ENCODE data around the gene P2RY12.
"Not testable (repeated sequence)": the region's sequence is repeated elsewhere in the genome, so short reads cannot be mapped to it uniquely, and the experiment has no call there.

The P2RY12 gene

DNA sequence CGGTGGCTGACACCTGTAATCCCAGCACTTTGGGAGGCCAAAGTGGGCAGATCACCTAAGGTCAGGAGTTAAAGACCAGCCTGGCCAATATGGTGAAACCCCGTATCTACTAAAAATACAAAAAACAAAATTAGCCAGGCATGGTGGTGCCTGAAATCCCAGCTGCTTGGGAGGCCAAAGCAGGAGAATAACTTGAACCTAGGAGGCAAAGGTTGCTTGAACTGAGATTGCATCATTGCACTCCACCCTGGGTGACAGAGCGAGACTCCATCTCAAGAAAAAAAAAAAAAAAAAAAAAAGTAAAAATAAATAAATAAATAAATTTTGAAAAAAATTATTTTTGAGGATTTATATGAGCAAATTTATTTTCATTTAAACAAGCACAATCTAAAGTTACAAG, 7.6 kb upstream of the P2RY12 start:
- not testable (repeated sequence) for DNase-seq

DNA sequence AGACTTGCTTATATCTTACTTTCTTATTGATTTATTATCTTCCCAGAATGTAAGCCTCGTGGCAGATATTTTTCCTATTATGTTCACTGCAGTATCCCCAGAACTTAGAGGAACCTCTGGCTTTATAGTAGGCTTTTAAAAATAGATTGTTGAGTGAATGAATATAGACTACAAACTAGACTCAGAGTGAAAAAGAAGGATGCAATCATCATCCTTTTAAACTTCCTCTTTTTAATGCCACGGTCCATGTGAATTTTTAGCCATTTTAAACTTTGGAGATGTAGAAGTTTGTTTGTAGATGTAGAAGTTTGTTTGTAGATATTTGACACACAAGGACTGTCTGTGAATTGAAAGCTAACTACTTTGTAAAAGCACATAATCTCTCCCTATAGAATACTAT, 7.2 kb upstream of the P2RY12 start:
- no peak for DNase-seq

DNA sequence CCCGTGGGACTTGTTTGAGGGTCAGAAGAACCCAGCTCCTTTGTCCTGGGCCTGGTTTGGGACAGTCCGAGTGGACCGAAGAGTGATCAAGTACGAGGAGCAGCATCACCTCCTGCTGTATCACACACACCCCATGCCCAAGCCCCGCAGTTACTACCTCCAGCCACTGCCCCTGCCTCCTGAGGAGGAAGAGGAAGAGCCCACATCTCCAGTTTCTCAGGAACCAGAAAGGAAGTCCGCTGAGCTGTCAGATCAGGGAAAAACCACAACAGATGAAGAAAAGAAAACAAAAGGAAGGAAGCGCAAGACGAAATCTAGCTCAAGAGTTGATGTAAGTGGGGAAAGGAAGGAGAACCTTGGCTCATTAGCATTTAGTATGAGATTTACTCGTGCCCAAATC, 3.3 kb upstream of the P2RY12 start:
- DNase-seq: no peak

DNA sequence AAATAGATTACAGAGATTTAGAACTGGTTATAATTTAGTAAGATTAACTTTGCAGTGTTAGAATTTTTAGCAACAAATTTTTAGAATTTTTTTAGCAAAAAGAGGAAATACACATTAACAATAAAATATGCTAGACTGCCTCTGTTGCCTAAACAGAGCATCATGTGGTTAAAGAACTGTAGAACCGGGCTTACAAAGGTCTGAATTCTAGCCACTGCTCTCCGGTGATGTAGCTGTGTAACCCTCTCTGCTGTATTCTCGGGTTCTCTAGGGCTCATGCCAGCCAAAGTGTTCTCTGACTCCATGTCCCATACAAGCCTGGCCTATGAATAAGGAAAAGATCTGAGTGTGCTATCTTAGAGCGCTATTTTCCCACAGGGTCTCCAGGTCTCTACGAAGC, 2.9 kb upstream of the P2RY12 start:
- no peak for DNase-seq

DNA sequence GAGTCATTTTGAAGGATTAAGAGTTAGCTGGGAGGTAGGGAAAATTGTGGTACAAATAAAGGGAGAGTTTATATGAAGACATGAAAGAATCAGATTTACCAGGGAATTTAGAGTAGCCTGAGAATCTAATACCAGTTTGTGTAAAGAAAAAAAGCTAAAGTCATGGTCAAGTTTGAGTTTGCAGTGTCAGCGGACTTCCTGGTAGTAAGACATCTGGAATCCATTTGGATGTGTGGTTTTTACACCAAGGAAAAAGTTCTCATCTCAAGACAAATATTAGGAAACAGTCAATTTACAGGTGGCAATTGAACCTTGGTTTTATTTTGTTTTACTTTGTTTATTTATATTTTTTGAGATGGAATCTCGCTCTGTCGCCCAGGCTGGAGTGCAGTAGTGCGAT, 1.5 kb upstream of the P2RY12 start:
- DNase-seq: no peak

DNA sequence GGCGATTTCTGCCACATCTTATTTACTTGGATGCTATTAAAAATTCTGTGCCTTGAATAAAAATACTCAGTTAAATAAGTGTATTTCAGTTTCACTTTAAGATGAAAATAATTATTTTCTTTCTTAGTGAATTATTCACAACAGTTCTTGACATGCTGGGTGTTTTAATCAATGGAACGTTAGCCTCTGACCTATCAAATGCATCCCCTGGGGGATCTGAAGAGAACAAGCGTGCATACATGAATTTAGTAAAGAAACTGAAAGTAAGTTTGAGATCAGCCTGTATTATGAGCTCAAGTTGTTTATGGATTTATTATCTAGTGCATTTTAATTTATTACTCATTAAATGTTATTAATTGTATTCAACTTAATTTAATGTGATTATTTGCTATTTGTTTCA, 597 bp downstream of the P2RY12 start:
- no peak for DNase-seq

DNA sequence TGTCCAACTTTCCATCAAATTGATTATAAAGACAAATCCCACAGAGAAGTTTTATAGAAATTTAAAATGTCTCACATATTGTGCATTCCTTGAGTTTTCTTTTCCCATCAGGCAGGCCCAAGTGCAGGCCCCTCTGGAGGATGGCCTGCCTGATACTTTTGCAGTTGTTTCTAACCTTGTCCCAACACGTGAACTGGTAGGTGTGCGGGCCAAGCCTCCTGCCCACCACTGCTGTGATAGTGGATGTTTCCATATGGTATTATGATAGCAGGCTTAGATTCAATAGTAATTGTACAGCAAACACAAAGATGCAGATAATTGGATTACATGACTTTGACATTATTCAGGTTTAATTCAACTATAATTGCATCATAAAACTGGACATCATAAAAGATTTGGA, 1.4 kb downstream of the P2RY12 start:
- DNase-seq: no peak

DNA sequence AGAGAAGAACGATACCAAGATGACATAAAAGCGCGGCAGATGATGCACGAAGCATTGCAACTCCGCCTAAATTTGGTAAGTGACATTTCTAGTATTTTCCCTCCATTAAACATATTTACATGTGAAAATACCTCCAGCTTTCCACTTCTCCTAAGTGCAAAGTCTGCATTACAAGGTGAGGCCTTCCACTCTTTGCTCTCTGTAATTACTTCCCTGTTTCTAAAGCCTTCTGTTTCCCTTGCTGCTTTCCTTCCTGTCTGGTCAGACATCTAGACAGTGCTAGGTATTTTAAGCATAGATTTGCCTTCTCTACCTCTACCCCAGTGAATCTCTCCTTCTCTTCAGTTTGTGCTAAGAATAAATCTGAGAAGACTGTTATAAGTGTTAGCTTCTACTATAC, 1.9 kb downstream of the P2RY12 start:
- no peak for DNase-seq

DNA sequence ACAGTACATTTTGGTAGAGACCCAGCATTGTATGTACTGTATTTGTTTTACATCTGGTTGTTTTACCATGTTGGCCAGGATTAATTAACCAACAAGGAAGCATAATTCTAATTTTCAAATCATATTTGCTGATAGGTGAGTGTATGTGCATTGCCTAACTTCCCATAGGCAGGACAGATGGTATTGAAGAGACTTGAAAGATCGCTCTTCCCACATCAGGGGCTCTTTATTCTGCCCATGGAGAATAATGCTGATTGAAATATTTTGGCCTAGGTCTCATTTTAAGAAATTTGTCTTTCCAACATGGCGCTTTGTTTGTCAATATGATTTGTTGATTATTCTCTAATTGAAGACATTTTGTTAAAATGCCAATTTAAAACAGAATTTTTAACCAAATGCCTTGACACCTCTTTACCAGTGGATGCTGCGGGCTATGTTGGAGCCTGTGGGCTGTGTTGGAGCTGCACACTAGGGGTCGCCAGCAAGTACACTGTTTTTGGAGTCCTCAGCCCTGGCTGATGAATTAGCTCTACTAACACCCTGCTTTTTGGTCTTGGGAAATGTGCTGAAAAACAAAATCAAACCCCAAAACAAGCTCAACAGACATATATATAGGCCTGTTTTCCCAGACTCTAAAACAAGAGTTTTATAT, 5.3 kb downstream of the P2RY12 start:
- DNase-seq: no peak

DNA sequence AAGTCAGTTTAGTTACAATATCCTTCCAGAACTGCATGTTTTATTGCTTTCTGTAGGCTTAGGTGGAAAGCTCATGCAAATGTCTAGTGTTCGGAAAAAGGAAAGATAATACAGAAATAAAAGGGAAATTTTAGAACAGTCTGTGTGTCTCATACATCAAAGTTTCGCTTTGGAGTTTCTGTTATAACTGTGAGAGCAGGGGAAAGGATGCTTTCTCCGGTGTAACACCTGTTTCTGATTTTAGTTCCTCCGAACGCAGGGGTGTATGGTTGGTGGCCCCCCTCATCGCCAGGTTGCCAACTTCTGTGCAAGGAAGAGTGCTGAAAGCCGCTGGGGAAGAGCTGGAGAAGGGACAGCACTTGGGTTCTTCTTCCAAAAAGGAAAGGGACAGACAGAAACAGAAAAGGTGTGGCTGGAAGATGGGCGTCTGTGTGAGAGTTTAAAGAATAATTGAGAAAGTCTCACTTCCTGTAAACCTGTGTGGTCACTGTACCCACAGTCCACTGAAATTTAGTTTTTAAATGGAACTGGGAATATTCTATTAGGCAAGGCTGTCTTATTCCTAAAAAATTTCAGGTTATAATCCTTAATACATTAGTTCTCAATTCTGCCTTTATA, 6.7 kb downstream of the P2RY12 start:
- no peak for DNase-seq

DNA sequence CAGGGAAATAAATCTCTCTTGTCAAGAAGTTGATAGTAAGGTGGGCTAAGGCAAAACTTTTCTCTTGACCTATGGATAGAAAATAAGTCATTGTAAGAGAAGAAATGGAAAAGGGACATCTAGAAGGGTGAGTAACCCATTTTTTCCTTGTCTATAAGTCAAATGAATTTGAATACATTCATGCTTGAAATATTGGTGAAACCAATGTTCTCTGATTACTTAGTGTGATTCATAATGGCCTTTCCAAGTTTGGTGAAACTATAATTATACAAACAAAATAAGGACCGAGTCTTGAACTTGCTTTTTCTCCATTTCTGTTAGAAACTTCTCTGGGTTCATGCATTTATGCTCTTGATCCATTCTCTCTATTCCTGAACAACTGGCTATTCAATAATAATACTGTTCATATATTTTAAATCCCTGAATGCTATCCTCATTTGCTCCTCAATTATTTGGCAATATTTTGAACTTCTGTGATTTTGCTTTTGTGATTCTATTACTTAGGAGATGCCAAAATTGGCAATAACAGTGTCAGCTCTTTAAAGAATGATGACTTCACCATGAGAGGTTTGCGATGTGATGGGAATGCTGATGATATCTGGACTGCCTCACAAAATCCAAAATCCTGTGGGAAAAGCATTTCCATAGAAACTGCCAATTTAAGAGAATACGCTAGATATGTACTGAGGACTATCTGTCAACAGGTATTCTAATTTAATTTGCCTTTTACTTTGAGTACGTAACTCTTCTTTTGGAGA, 12.3 kb downstream of the P2RY12 start:
- DNase-seq: no peak

DNA sequence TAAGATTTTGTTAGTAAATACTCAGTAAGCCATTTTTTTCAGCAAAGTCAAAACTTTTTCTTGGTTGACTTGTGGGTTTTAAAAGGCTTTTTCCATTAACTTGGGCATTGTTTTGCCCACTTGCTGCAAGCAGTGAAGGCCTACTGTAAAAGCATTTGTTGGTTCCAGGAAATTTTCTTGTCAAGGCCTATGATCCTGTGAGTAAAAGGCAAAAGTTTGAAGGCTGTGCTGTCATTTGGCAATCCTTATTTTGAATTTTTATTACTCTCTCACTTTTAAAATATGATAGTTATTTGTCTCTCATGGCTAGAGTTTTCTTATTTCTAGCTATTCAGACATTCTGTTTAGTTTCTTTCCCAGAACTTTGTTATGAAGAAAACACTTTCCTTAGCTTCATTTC, 13.0 kb downstream of the P2RY12 start:
- no peak for DNase-seq

DNA sequence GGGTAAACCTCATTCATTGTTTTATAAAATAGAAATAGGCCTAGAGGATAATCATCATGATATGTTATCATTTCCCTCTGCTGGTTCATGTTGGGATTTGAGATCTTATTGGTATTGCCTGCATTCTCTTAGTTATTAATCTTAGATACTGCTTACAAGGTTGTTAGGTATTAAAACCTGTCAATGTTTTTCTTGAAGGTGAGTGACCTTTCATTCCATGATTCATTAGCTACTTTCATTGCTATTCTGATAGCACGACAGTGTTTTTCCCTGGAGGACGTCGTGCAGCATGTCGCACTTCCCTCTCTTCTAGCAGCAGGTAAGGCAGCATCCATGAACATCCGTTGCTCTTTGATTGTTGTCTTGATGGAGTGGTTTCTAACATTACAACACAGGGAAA, 17.1 kb downstream of the P2RY12 start:
- DNase-seq: no peak

DNA sequence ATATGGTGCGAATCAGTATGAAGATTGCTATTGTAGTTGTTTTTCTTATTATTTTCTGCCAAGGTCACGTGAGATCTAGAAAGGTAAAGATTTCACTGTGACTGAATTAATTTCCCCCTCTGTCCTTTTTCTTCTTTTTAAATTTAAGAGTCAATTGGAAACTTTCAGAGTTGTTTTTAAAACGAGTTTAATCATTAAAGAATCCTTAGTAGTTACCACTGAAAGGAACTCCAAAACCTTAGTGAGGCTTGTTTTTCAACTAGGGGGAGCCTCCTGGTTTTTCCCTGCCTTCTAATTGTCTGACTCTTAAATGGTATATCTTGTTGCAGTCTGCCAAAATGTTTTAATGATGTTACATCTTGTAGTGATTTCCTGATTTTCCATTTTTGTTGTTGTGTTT, 17.6 kb downstream of the P2RY12 start:
- DNase-seq: no peak

DNA sequence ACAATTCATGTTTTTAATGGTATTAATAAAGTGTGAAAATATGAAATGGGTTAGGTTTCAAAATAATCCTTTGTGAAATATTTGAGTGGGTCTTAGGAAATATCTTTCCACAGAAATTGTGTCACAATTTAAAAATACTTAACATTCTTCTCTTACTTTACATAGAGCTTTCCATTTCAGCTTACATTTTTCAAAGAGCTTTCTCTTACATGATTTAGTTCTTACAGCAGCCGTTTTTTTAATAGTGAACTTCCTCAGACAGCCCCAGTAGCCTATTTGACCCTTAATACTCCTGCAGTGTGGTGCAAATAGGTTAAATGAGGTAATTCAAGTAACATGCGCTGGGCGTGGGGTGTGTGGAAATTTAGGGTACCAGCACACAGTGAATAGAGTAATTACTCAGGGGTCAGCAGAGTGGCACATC, 21.8 kb downstream of the P2RY12 start:
- no peak for DNase-seq

DNA sequence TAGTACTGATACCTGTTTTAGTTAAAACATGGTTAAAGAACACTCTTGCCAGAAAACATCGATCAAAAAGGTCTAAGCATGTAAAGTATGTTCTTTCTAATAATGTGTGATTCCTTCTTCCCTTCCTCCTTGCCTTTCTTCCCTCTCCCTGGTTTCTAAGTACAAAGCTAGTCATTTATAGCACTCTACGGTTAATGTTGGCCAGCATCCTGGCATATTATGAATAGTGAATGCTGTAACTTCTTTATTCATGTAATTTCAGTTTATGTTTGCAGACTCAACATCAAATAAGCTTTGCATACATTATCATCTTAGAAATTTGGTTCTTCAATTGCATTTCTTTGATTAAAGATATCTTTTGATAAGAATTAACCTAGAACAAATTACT, 27.1 kb downstream of the P2RY12 start:
- no peak for DNase-seq

DNA sequence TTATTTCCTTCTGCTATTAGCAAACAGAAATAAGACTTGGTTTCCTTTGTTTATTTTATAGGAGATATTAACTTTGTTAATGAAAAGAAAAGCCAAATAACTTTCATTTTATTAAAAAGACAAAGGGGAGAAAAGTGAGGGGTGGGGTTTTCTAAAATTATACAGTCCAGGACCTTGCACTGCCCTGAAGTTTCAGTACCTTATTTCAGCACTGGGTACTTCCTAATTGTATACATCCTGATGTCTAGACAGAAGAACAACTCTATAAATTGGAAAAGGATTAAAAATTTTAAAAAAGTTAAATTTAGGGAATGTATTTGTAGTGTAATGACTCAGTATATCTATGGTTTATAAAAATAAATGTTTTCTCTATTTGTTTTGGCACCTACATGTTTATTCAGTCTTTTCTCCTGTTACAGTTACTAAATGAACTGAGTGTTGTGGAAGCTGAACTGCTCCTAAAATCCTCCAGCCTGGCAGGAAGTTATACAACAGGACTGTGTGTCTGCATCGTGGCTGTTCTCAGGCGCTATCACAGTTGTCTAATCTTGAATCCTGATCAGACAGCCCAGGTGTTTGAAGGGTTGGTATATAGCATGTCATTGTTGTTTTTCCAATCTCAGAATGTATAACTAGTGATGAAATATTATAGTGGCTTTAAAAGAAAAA, 27.6 kb downstream of the P2RY12 start:
- no peak for DNase-seq

DNA sequence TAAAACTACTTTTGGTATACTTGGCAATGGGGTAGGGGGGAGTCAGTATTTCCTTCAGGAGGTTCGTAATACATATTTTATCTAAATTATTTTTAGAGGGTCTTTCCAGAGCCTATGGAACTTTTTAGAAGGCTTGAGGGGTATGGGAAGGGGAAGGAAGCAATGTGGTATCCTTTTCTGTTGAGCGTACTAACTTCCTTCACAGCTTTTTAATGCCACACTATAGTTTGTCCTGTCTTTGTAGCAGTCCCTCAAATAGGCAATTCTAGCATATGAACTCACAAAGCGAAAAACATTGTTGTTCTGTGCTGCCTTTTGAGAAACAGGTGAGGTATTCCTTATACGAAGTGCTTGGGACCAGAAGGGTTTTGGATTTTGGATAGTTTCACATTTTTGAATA, 32.9 kb downstream of the P2RY12 start:
- DNase-seq: no peak

DNA sequence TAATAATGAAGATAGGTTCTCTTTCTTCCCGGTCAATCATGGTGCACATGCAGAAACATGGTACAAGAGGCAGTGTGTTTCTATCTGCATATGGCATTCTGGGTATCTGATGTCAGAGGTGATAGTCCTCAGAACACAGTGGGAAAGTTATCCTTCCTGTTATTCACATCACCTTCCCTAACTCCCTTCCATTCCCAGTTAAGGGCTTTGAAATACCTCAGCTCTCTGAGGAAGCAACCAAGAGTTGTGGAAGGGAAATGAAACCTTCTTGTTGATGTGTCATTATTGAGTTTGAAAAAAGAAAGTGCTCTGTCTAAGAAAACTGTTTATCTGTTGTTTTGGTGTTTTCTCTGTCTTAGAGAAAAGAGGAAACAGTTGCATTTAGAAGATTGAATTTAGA, 33.3 kb downstream of the P2RY12 start:
- DNase-seq: no peak

DNA sequence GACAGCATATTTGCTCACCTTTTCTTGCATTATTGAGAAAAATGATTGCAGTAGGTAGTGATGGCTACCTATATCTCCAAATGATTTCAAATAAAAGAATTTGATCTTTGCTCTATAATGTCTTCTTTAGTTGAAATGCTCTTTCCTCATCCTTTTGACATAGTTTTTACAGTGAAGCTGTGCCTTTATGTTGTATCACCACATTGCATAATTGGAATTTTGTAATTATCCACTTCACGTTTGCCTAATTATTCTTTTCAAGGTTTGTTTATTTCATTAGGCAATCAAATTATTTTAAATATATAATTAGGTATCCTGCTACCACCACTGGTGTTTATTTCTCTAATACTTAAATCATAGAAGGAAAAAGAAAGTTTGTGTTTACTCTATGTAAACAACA, 33.9 kb downstream of the P2RY12 start:
- no peak for DNase-seq

DNA sequence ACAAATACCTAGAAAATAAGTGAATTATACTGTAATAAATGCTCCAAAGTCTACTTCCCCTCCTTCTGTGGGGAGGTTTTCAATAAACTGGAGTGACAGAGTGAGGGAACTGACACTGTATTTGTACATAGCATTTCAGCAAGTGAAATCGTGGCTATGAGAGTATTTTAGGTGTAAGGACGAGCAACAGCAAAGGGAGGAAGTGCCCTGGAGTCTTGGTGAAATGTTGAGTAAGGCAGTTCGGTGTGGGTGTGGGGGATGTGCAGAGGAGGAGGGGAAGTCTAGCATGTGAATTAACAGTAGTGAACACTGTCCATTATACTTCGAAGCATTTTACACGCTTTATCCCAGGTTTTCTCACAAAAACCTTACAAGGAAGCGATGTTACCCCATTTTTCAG, 37.1 kb downstream of the P2RY12 start:
- no peak for DNase-seq

DNA sequence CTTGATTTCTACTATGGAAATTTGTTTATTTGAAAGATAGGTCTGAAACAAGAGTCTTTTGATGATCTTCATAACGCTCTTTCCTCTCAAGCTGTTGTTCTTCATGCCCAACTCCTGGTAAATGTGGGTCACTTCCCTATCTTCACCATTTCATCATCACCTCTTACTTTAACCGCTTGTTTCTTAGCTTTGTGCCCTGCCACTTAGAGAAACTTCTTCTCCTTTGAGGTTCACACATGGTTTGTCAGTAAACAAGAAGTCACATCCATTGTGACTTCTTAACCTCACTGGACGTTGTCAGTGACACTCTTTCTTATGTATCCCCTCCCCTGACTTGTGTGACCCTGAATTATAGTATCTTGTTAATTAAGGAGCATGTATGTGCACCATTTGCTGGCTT, 38.3 kb downstream of the P2RY12 start:
- no peak for DNase-seq

DNA sequence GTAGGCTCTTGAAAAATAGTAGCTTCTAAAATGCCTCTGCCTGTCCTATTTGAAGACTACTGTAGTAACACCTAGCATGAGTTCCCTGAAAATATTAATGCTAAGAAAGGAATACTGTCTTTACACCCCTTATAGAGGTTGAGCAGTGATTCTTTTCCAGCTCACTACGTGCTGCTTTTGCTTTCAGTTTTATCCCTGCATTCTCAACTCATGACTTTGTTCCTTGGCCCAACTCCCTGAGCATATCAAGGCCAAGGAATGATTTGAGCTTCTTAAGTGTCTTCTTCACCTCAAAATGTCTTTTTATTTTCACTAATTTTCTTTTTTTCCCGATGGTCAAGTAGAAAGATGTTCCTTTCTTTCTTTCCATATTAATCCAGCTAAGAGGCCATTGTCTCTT, 38.7 kb downstream of the P2RY12 start:
- DNase-seq: no peak

DNA sequence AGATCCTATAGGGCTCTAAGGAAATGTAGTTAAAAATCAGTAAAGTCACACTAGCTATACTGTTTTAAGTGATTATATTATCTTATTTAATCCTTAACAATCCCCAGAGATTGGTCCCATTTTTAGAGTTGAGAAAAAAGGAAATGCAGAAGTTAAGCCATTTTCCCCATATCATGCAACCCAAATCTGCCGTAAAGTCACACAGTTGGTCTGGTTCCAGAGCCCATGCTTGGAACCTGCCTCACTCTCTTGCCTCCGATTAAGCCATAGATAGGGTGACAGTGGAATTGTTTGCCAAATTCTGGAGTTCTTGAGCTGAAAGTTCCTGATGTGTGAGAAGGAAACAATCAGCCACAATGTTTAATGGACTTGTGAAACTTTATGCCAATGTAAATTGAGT, 52.9 kb downstream of the P2RY12 start:
- no peak for DNase-seq
